HG03060 (cell line): ENCODE measurements around the gene ATRNL1.
"Not testable (repeated sequence)": the region's sequence is repeated elsewhere in the genome, so short reads cannot be mapped to it uniquely, and the experiment has no call there.

Source experiments
- ATAC-seq: cut with Tn5 transposase; IDR thresholded peaks from one replicate; pipeline ENCODE4 v1.9.1; 2021; ENCODE audit warnings: low read depth, moderate number of reproducible peaks; ENCODE audit not compliant: unreplicated experiment

ATRNL1 gene

GRCh38 chr10:115402699-115403098, 309.5 kb downstream of the ATRNL1 start:
- no peak for ATAC-seq

- ATAC-seq, result not testable (repeated sequence)
Observed at GRCh38 chr10:115405838-115406237, 312.7 kb downstream of the ATRNL1 start.

GRCh38 chr10:115409347-115409746, 316.2 kb downstream of the ATRNL1 start:
- ATAC-seq, result no peak

GRCh38 chr10:115417585-115418265, 324.6 kb downstream of the ATRNL1 start:
- ATAC-seq, result peak; percentile 92

GRCh38 chr10:115422624-115423023, 329.5 kb downstream of the ATRNL1 start:
- ATAC-seq, result no peak

GRCh38 chr10:115427611-115428010, 334.4 kb downstream of the ATRNL1 start:
- no peak for ATAC-seq

GRCh38 chr10:115432188-115432819, 339.1 kb downstream of the ATRNL1 start:
- no peak for ATAC-seq

GRCh38 chr10:115436999-115437398, 343.8 kb downstream of the ATRNL1 start:
- ATAC-seq, result no peak

GRCh38 chr10:115441907-115442545, 348.9 kb downstream of the ATRNL1 start:
- no peak for ATAC-seq

GRCh38 chr10:115456812-115457211, 363.6 kb downstream of the ATRNL1 start:
- ATAC-seq, result no peak

- no peak for ATAC-seq
Observed at GRCh38 chr10:115483294-115483693, 390.1 kb downstream of the ATRNL1 start.

GRCh38 chr10:115491526-115492140, 398.5 kb downstream of the ATRNL1 start:
- ATAC-seq, result no peak

GRCh38 chr10:115503546-115503945, 410.4 kb downstream of the ATRNL1 start:
- no peak for ATAC-seq

- ATAC-seq, result no peak
Observed at GRCh38 chr10:115514895-115515294, 421.7 kb downstream of the ATRNL1 start.

- no peak for ATAC-seq
Observed at GRCh38 chr10:115525141-115525540, 432.0 kb downstream of the ATRNL1 start.

- not testable (repeated sequence) for ATAC-seq
Observed at GRCh38 chr10:115527682-115528081, 434.5 kb downstream of the ATRNL1 start.

GRCh38 chr10:115536401-115536800, 443.2 kb downstream of the ATRNL1 start:
- not testable (repeated sequence) for ATAC-seq

GRCh38 chr10:115539142-115539762, 446.1 kb downstream of the ATRNL1 start:
- no peak for ATAC-seq

- ATAC-seq, result no peak
Observed at GRCh38 chr10:115555887-115556402, 462.8 kb downstream of the ATRNL1 start.

- no peak for ATAC-seq
Observed at GRCh38 chr10:115558252-115558651, 465.1 kb downstream of the ATRNL1 start.

GRCh38 chr10:115566867-115567266, 473.7 kb downstream of the ATRNL1 start:
- ATAC-seq, result no peak
